GM13977 (cell line): Measurements from ENCODE around the gene LIPH.

ENCODE experiments used
- DNase-seq: peaks from one replicate; pipeline ENCODE4 v3.0.0; 2012; ENCODE audit warnings: low spot score
- in situ Hi-C: fragments of 300-500 bp; cut with MboI; formaldehyde crosslinking; loops from one replicate; pipeline ENCODE4 v1.12.0; 2022; ENCODE audit warnings: low sequenced_read_pairs, low pct_unique_long_range_greater_than_20kb, mixed read lengths, inconsistent platforms; ENCODE audit not compliant: unreplicated experiment
- TF ChIP-seq, protein P1 (sequence below): IDR thresholded peaks from 2 replicates; pipeline ENCODE4 v1.5.1; 2012; ENCODE audit warnings: mild to moderate bottlenecking, control low read depth; ENCODE audit not compliant: insufficient read depth; ENCODE audit errors: extremely low read depth, missing control alignments

LIPH gene

DNA sequence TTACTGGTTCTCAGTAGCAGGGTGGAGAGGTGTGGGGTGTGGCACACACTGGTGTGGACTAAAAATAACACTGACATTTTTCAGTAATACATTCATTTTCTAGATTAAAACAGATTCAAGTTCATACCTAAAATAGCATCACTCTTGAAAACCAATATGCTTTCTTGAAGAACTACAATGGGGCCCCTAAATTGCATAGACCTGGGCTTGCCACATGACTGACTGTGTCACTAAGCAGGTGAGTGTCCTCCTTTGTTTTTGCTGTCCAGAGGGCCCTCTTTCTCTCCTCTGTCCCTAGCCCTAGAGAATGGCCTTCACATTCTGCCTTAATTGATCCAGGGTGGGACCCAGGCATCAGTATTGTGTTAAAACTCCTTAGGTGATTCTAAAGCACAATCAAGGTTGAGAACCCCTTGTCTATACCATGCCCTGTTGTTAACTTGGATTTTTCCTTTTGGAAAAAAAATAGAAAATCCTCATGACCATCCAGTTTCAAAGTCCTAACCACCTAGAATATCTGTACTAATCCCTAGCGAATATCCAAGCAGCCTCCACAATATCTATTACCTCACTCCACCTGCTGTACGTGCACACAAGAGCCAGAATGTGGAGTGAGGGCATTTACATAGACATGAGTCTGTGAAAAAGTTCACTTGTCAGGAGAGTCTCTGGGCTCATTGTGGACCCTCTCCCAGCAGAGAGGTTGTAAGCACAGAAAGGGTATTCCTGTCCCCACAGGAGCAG, 34.8 kb downstream of the LIPH start:
- DNase-seq = no peak
- in situ Hi-C loops = no loop called here
- TF ChIP-seq, protein P1, sequence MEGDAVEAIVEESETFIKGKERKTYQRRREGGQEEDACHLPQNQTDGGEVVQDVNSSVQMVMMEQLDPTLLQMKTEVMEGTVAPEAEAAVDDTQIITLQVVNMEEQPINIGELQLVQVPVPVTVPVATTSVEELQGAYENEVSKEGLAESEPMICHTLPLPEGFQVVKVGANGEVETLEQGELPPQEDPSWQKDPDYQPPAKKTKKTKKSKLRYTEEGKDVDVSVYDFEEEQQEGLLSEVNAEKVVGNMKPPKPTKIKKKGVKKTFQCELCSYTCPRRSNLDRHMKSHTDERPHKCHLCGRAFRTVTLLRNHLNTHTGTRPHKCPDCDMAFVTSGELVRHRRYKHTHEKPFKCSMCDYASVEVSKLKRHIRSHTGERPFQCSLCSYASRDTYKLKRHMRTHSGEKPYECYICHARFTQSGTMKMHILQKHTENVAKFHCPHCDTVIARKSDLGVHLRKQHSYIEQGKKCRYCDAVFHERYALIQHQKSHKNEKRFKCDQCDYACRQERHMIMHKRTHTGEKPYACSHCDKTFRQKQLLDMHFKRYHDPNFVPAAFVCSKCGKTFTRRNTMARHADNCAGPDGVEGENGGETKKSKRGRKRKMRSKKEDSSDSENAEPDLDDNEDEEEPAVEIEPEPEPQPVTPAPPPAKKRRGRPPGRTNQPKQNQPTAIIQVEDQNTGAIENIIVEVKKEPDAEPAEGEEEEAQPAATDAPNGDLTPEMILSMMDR = no peak

DNA sequence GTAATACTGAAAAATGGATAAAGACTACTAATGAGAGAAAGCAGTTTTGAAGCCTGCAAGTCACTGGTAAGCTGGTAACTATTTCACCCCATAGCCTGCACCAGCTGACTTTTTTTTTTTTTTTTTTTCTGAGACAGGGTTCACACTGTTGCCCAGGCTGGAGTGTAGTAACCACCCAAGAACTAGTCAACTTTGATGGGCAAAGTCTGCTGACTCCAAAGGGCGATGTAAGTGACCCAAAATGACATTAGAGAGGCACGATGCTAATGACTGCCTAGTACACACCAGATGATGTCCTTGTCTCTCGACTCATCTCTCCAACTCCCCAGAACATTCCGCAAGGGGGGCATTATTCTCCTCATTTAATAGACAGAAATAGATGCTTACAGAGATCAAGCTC, 40.7 kb downstream of the LIPH start:
- TF ChIP-seq, protein P1 = no peak
- DNase-seq = no peak
- in situ Hi-C loops = no loop called here

DNA sequence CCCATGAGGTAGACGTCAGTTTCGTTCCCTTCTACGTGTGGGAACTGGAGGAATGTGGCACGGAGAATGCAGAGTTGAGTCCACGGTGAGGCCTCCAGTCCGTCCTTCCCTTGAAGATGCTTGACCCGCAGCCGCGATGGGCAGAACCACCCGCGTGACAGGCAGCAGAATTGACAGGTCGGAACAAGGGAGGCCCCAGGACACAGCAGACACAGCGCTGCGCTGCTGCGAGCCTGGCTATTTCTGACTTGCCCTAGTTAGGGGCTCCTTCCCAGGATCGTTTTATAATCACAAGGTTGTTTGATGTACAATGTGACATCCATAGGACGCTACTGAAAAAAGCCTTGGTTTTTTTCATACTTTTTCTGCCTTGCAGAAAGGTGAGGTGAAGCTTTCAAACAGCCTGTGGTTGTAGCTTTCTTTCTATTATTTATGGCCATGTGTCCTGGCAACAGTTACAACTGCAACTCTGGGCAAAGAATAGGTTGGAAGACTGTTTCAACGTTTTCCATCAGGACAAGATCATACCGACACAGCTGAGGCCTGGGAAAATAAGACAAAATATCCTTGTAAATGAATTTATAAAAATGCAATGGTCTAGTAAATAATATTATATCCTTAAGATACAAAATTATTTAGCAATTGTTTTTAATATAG, 43.9 kb downstream of the LIPH start:
- no peak for DNase-seq
- TF ChIP-seq, protein P1 = no peak
- in situ Hi-C loops = no loop called here

DNA sequence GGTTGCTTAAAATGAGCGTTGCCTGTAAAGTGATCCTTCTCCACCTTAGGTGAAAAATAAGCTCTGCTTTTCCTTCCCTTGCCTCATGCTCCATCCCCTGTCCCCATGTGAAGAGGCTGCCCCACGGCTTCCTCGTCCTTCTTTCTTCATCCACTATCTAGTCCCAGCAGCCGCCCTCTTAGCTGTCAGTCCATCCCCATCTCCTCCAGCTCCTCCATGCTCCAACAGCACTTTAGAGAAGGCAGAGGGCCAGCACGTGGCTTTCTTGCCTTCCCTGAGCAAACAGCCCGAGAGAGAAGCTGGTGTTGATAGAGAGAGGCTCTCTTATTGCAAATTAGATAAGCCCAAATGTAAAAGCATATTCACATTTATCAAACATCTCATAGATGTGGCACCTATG, 44.5 kb downstream of the LIPH start:
- no peak for DNase-seq
- TF ChIP-seq, protein P1 = no peak
- in situ Hi-C loops = no loop called here

DNA sequence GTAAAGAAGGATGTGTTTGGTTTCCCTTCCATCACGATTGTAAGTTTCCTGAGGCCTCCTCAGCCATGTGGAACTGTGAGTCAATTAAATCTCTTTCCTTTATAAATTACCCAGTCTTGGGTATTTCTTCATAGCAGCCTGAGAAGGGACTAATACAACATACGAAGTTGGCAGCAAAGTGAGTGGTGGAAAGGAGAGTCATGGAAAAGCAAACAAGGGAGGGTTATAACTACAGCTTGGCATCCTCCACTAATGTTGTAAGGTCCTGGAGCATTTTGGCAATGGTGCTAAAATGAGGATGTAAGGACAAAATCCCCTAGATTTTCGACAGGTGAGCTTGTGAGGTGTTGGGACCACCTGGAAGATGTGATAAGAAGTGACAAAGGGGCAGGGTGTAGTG, 47.8 kb downstream of the LIPH start:
- TF ChIP-seq, protein P1 = no peak
- DNase-seq = no peak
- in situ Hi-C loops = no loop called here

DNA sequence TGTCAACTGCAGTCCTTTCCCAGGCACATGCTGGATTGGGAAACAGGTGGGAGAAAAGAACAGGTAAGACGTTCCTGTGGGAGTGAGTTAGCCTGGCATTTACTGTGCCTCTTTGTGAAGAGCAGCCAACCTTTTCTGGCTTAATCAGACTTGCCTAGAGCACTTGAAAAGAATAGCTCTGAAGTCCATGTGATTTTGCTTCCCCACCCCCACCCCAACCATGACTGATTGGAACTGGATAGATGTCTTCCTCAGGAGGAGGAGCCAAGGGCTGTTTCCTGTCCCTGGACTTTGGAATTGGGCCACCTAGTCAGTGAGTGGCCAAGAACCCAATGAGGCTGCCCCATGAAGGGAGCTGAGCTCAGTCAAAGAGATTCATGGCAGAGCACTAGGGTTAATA, 48.9 kb downstream of the LIPH start:
- DNase-seq = no peak
- in situ Hi-C loops = no loop called here
- TF ChIP-seq, protein P1 = no peak
